HepG2 (cell line): Measurements from ENCODE around the gene ZNF331. TPM values are rescaled to one million over a fixed set of nuclear protein-coding genes. Genes with fewer than 3 reads are reported as not detected.

Experiments used
- CBX1 ChIP-seq: IDR thresholded peaks from one replicate; pipeline ENCODE4 v1.6.1; 2016; ENCODE audit warnings: antibody characterized with exemption, low read depth
- IRX3 ChIP-seq: sonication (generic); formaldehyde crosslinking; IDR thresholded peaks from 2 replicates; pipeline ENCODE4 v1.8.1; 2023; ENCODE audit warnings: mild to moderate bottlenecking, low read depth, missing genetic modification reagents, borderline replicate concordance
- MTA1 ChIP-seq: sonication (generic); formaldehyde crosslinking; IDR thresholded peaks from 2 replicates; pipeline ENCODE4 v1.4.0; 2020; ENCODE audit warnings: missing genetic modification reagents, mild to moderate bottlenecking, borderline replicate concordance
- NCOA1 ChIP-seq: sonication (generic); formaldehyde crosslinking; IDR thresholded peaks from 2 replicates; pipeline ENCODE4 v1.9.0; 2021; ENCODE audit warnings: missing genetic modification reagents
- NCOA2 ChIP-seq: sonication (generic); formaldehyde crosslinking; IDR thresholded peaks from 2 replicates; pipeline ENCODE4 v1.8.0; 2022; ENCODE audit warnings: inconsistent platforms
- PRMT3 ChIP-seq: sonication (generic); formaldehyde crosslinking; IDR thresholded peaks from 2 replicates; pipeline ENCODE4 v1.8.1; 2022; ENCODE audit warnings: low read depth, mild to moderate bottlenecking, moderate library complexity, missing genetic modification reagents, borderline replicate concordance
- SCMH1 ChIP-seq: sonication (generic); formaldehyde crosslinking; IDR thresholded peaks from 2 replicates; pipeline ENCODE4 v1.9.0; 2021; ENCODE audit warnings: missing genetic modification reagents, mild to moderate bottlenecking, borderline replicate concordance
- TCF12 ChIP-seq, 2 experiments: fragments of 450-650 bp in 1 of 2; sonication (generic) in 1 of 2; formaldehyde crosslinking in 1 of 2; IDR thresholded peaks; 2 replicates each; pipeline versions ENCODE4 v1.6.1 to v1.8.0; 2017 to 2022; ENCODE audit warnings: antibody characterized with exemption in 1 of 2, mild to moderate bottlenecking in 1 of 2, missing genetic modification reagents in 1 of 2, moderate library complexity in 1 of 2
- ZNF329 ChIP-seq: sonication (generic); formaldehyde crosslinking; IDR thresholded peaks from 2 replicates; pipeline ENCODE4 v1.9.0; 2021; ENCODE audit warnings: low read depth, mild to moderate bottlenecking, missing genetic modification reagents
- ZNF367 ChIP-seq: sonication (generic); formaldehyde crosslinking; IDR thresholded peaks from 2 replicates; pipeline ENCODE4 v1.4.0; 2020; ENCODE audit warnings: missing genetic modification reagents, borderline replicate concordance
- ZNF773 ChIP-seq: sonication (generic); formaldehyde crosslinking; IDR thresholded peaks from 2 replicates; pipeline ENCODE4 v1.4.0; 2020; ENCODE audit warnings: missing genetic modification reagents, borderline replicate concordance
- ZNF776 ChIP-seq: sonication (generic); formaldehyde crosslinking; IDR thresholded peaks from 2 replicates; pipeline ENCODE4 v1.4.0; 2020; ENCODE audit warnings: mild to moderate bottlenecking, missing genetic modification reagents
- ZNF790 ChIP-seq: sonication (generic); formaldehyde crosslinking; IDR thresholded peaks from 2 replicates; pipeline ENCODE4 v1.8.0; 2022; ENCODE audit warnings: missing genetic modification reagents, mild to moderate bottlenecking, borderline replicate concordance
- polyA plus RNA-seq, 8 experiments: library from polyadenylated mRNA; depleted of rRNA in 3 of 8; stranded (reverse) in 7 of 8; unstranded in 1 of 8; fragments of >200 nt; fragmentation: Illumina TruSeq in 4 of 8; extraction: Trizol in 4 of 8; gene quantifications; 2 replicates each; pipeline versions ENCODE4 v1.2.1 to v1.2.3, GENCODE V29; 2011 to 2016; ENCODE audit warnings: low read depth in 4 of 8, missing spikeins in 1 of 8, mixed read lengths in 1 of 8; ENCODE audit not compliant: insufficient read depth in 1 of 8
- total RNA-seq, 5 experiments: library from RNA; depleted of rRNA; stranded (reverse); fragments of >200 nt; fragmentation: Illumina TruSeq; extraction: Trizol; gene quantifications; 2 replicates each; pipeline ENCODE4 v1.2.3, GENCODE V29; 2016; ENCODE audit warnings: low read depth in 1 of 5
- TF ChIP-seq, protein P1 (sequence below): sonication (generic); formaldehyde crosslinking; conservative IDR thresholded peaks from 2 replicates; pipeline ENCODE4 v1.8.0; 2022; ENCODE audit warnings: missing genetic modification reagents
- TF ChIP-seq, protein P2 (sequence below): sonication (generic); formaldehyde crosslinking; IDR thresholded peaks from 2 replicates; pipeline ENCODE4 v1.4.0; 2020; ENCODE audit warnings: missing genetic modification reagents, borderline replicate concordance
- TF ChIP-seq, protein P3 (sequence below): sonication (generic); formaldehyde crosslinking; IDR thresholded peaks from 2 replicates; pipeline ENCODE4 v1.5.1; 2020; ENCODE audit warnings: mild to moderate bottlenecking, missing genetic modification reagents
- TF ChIP-seq, protein P4 (sequence below): IDR thresholded peaks from 2 replicates; pipeline ENCODE4 v1.6.1; 2016
- TF ChIP-seq, protein P5 (sequence below): sonication (generic); formaldehyde crosslinking; IDR thresholded peaks from 2 replicates; pipeline ENCODE4 v1.5.0; 2020; ENCODE audit warnings: mild to moderate bottlenecking, missing genetic modification reagents

The ZNF331 gene
- total and polyA plus RNA-seq, 2 of the 13 experiments (the other 11 are each of a cell fraction or from before 2014, with no cell fraction given) = 8.2 to 13.3 TPM

DNA sequence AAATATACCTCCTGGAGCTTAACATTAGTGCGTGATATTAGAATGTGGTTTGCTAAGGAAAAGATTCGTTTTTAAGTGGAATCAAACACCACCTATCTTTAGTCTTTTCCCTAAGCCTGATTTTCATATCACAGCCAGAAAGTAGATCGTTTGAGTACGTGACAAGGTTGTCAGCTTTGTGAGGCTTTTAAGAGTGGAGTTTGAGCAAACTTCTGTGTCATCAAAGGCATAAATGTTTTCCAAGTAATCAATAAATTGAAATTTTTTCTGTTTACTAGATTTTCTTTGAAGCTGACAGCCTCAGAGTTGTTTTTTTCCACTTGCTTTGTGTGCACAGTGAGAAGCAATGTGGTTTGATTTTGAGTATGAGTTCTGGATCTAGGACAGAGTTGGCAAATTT, 6.5 kb upstream of the ZNF331 start (continued):
- no peak for TF ChIP-seq NCOA1 (CRISPR knock-in tag)
- TF ChIP-seq SCMH1 (CRISPR knock-in tag) = no peak
- no peak for TF ChIP-seq IRX3 (CRISPR knock-in tag)
- TF ChIP-seq, protein P1, sequence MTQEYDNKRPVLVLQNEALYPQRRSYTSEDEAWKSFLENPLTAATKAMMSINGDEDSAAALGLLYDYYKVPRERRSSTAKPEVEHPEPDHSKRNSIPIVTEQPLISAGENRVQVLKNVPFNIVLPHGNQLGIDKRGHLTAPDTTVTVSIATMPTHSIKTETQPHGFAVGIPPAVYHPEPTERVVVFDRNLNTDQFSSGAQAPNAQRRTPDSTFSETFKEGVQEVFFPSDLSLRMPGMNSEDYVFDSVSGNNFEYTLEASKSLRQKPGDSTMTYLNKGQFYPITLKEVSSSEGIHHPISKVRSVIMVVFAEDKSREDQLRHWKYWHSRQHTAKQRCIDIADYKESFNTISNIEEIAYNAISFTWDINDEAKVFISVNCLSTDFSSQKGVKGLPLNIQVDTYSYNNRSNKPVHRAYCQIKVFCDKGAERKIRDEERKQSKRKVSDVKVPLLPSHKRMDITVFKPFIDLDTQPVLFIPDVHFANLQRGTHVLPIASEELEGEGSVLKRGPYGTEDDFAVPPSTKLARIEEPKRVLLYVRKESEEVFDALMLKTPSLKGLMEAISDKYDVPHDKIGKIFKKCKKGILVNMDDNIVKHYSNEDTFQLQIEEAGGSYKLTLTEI (CRISPR knock-in tag) = no peak
- no peak for TF ChIP-seq CBX1
- TF ChIP-seq, protein P2, sequence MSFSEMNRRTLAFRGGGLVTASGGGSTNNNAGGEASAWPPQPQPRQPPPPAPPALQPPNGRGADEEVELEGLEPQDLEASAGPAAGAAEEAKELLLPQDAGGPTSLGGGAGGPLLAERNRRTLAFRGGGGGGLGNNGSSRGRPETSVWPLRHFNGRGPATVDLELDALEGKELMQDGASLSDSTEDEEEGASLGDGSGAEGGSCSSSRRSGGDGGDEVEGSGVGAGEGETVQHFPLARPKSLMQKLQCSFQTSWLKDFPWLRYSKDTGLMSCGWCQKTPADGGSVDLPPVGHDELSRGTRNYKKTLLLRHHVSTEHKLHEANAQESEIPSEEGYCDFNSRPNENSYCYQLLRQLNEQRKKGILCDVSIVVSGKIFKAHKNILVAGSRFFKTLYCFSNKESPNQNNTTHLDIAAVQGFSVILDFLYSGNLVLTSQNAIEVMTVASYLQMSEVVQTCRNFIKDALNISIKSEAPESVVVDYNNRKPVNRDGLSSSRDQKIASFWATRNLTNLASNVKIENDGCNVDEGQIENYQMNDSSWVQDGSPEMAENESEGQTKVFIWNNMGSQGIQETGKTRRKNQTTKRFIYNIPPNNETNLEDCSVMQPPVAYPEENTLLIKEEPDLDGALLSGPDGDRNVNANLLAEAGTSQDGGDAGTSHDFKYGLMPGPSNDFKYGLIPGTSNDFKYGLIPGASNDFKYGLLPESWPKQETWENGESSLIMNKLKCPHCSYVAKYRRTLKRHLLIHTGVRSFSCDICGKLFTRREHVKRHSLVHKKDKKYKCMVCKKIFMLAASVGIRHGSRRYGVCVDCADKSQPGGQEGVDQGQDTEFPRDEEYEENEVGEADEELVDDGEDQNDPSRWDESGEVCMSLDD = no peak
- no peak for TF ChIP-seq ZNF773 (CRISPR knock-in tag)
- no peak for TF ChIP-seq ZNF367 (CRISPR knock-in tag)
- no peak for TF ChIP-seq ZNF790 (CRISPR knock-in tag)
- TF ChIP-seq, protein P3, sequence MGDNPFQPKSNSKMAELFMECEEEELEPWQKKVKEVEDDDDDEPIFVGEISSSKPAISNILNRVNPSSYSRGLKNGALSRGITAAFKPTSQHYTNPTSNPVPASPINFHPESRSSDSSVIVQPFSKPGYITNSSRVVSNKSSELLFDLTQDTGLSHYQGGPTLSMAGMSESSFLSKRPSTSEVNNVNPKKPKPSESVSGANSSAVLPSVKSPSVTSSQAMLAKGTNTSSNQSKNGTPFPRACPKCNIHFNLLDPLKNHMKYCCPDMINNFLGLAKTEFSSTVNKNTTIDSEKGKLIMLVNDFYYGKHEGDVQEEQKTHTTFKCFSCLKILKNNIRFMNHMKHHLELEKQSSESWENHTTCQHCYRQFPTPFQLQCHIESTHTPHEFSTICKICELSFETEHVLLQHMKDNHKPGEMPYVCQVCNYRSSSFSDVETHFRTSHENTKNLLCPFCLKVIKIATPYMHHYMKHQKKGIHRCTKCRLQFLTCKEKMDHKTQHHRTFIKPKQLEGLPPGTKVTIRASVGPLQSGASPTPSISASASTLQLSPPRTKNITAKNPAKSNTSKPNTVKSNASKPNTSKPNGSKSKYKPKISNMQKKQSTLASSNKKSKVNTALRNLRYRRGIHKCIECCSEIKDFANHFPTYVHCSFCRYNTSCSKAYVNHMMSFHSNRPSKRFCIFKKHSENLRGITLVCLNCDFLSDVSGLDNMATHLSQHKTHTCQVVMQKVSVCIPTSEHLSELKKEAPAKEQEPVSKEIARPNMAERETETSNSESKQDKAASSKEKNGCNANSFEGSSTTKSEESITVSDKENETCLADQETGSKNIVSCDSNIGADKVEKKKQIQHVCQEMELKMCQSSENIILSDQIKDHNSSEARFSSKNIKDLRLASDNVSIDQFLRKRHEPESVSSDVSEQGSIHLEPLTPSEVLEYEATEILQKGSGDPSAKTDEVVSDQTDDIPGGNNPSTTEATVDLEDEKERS (CRISPR knock-in tag) = 0 out of 2 replicates have a peak, but pooled peaks have one; percentile 38
- TF ChIP-seq TCF12 (IDR thresholded peaks at IDR 0.05) = no peak
- peak; percentile 64; the same call in 1 of the 2 replicates for TF ChIP-seq TCF12 (CRISPR knock-in tag; IDR thresholded peaks at IDR 0.05)
- TF ChIP-seq, protein P4, sequence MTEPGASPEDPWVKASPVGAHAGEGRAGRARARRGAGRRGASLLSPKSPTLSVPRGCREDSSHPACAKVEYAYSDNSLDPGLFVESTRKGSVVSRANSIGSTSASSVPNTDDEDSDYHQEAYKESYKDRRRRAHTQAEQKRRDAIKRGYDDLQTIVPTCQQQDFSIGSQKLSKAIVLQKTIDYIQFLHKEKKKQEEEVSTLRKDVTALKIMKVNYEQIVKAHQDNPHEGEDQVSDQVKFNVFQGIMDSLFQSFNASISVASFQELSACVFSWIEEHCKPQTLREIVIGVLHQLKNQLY (CRISPR knock-in tag) = peak; percentile 89
- no peak for TF ChIP-seq PRMT3 (CRISPR knock-in tag)
- TF ChIP-seq, protein P5, sequence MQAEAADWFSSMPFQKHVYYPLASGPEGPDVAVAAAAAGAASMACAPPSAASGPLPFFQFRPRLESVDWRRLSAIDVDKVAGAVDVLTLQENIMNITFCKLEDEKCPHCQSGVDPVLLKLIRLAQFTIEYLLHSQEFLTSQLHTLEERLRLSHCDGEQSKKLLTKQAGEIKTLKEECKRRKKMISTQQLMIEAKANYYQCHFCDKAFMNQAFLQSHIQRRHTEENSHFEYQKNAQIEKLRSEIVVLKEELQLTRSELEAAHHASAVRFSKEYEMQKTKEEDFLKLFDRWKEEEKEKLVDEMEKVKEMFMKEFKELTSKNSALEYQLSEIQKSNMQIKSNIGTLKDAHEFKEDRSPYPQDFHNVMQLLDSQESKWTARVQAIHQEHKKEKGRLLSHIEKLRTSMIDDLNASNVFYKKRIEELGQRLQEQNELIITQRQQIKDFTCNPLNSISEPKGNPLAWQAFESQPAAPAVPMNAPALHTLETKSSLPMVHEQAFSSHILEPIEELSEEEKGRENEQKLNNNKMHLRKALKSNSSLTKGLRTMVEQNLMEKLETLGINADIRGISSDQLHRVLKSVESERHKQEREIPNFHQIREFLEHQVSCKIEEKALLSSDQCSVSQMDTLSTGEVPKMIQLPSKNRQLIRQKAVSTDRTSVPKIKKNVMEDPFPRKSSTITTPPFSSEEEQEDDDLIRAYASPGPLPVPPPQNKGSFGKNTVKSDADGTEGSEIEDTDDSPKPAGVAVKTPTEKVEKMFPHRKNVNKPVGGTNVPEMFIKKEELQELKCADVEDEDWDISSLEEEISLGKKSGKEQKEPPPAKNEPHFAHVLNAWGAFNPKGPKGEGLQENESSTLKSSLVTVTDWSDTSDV (CRISPR knock-in tag) = no peak
- TF ChIP-seq NCOA2 (CRISPR knock-in tag) = peak; percentile 89
- no peak for TF ChIP-seq ZNF329
- no peak for TF ChIP-seq MTA1 (CRISPR knock-in tag)
- TF ChIP-seq ZNF776 (CRISPR knock-in tag) = no peak
